C4-2B (cell line): ENCODE results near the gene CDH18.

ENCODE experiments used
- H3K27ac ChIP-seq: fragments of 450-650 bp; 2 replicates; pipeline ENCODE4 v1.5.1; 2017
- CTCF ChIP-seq: fragments of 450-650 bp; conservative IDR thresholded peaks from 2 replicates; pipeline ENCODE4 v1.5.1; 2017; ENCODE audit warnings: mild to moderate bottlenecking
- ZFX ChIP-seq: fragments of 450-650 bp; IDR thresholded peaks from 2 replicates; pipeline ENCODE4 v1.6.1; 2017

Gene CDH18

DNA sequence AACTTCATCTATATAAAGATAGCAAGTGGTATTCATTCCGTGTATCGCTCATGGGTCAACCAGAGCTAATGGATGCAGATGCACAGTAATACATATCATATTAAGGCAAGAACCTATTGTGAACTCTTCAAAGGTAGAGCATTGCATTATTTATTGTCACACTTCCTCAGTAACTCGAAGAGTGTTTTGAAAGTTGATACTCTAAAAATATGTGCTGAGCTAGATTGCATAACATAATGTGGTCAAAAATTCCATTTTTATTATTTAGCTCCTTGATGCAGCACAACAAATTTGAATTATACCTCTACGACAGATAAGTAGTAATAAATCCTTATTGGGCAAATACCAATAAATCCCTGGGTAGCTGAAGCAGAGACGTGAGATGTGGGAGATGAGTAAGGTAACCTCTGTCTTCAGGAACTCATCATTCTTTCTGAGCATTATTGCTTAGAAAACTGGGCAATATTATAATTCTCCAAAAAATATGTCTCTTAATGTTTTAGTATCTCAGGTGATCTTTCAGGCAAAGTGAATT is 70.3 kb downstream of the CDH18 start:
- no peak overlapping the region for H3K27ac ChIP-seq
- TF ChIP-seq ZFX (no peak), CTCF (no peak)

DNA sequence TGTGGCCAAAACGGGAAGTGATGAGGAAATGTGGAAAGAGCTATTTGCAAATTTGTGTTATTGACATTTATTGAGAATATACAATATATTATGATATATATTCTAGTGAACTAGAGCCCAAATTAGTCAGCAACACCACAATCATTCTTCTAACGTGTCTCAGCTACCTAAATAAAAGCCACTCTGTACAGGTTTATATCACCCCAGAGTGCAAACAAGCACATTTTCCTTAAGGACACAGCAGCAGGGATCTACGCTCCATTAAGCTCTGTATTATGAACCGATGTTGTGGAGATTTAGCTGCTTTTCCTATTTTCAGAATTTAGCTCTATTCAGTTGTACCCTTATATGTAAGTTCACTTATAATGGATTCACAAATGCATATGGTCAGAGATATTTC is 77.9 kb downstream of the CDH18 start:
- no peak overlapping the region for H3K27ac ChIP-seq
- TF ChIP-seq ZFX = no peak
- no peak for TF ChIP-seq CTCF

DNA sequence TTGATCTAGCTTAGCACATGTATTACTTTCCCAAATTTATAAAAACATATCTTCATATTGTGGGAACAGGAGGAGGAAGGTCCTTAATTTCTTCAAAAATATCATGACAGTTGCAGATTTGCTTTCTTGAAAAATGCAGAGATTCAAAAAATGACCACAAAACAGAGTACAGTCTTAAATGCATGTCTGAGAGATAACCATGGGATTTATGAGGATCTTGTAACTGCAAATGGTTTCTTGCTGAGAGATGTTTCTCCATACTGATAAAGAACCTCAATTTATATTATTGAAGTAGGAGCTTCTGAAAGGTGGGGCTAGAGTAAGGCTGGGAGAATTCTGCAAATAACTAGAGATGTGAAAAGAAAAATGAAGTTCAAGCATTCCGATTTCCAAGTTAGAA is 83.2 kb downstream of the CDH18 start:
- H3K27ac ChIP-seq = no peak overlapping the region
- TF ChIP-seq ZFX (no peak), CTCF (no peak)

DNA sequence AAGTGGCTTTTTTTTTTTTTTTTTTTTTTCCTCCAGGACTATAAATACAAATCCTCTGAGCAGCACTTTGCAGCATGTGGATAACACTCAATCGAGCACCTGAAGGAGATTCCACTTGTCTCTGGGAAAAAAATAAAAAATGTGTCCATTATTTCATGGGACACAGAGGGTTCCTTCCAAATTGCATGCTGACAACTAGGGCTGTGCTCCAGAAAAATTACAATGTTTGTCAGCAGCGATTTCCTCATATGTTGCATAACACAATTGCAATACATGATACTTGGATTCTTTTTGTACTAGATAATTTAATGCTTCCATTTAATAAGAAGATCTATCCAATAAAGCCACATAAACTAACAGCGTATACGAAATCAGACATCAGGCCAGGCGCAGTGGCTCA is 84.4 kb downstream of the CDH18 start:
- TF ChIP-seq ZFX (no peak), CTCF (no peak)
- no peak overlapping the region for H3K27ac ChIP-seq

- TF ChIP-seq ZFX (no peak), CTCF (no peak)
- no peak overlapping the region for H3K27ac ChIP-seq
These were observed 85.6 kb downstream of the CDH18 start for GRCh38 chr5:19902316-19902934.

GRCh38 chr5:19900269-19900668 is 87.7 kb downstream of the CDH18 start:
- H3K27ac ChIP-seq = no peak overlapping the region
- TF ChIP-seq CTCF (no peak), ZFX (no peak)

DNA sequence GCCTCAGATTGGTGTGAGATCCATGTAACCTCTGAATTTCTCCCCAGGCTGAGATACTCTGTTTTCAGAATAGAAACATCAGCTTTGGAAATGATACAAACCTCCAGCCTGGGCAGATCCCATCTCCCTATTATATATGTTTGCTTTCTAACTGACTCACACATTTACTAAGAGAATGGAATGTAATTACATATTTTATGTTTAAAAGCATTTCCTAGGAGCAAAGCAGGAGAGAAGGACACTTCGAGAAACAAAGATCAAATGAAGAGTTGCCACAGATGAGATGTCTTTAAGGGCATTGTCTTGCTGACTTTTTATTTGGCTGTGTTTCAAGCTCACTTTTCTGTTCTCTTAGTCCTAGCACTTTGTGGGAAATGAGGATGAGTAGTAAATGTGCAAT is 96.3 kb downstream of the CDH18 start:
- no peak for TF ChIP-seq ZFX
- TF ChIP-seq CTCF = no peak
- H3K27ac ChIP-seq = no peak overlapping the region
